ENCODE results near the gene RINL. TPM values are rescaled to one million over a fixed set of nuclear protein-coding genes. Genes with fewer than 3 reads are reported as not detected.

RINL gene
- total RNA-seq, 1 experiment from 2014 or later, result 1.3 TPM

DNA sequence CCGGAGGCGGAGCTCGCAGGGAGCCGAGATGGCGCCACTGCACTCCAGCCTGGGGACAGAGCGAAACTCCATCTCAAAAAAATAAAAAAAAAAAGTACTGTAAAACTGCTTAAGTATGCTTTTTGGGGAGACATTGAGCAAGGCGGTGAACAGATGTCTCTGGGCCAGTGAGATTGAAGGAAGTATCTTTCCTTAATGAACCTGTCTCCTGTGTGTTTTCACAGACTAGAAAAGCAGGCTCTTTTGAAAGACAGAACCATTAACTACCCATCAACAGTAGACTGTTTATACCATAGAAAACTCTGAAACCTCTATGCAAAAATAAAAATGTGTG is 45.0 kb downstream of the RINL start:
- peak overlapping the region; percentile 97 for H3K27ac ChIP-seq (ENCODE audit: low read length)
- H3K4me1 ChIP-seq (ENCODE audit: control insufficient read depth, insufficient read depth, low read length), result peaks cover 74% of the 10 kb centered on the region
- no peaks in the 10 kb centered on the region for H3K27me3 ChIP-seq (ENCODE audit: control insufficient read depth, insufficient read depth, low read length)
- CTCF ChIA-PET, result interaction anchor here (0.6 to 1.5 kb wide), 6 partner anchors 57 to 691 kb away, joined by 3 to 5 read pairs (median 4); partner anchors contain the start of genes IFNL1, MRPS12 and SARS2
- ATAC-seq, result no peak
- intact Hi-C loops (cut with micrococcal nuclease; ENCODE audit: unreplicated experiment) (loop anchor here (5.0 to 10.0 kb wide), 2 partner anchors 101 to 318 kb away; no protein-coding TSS in a partner anchor), in situ Hi-C loops (cut with HindIII; ENCODE audit: low pct_unique_long_range_greater_than_20kb, low sequenced_read_pairs) (no loop called here)
- H3K4me3 ChIP-seq (ENCODE audit: low read depth in 2 of 2, low read length in 2 of 2), result no peak overlapping the region
- DNase-seq (ENCODE audit: low read depth, low spot score), result no peak
- peaks cover 22% of the 10 kb centered on the region for H3K36me3 ChIP-seq (ENCODE audit: control insufficient read depth, insufficient read depth, low read length)
- POLR2A ChIA-PET, result interaction anchor here (0.6 to 1.4 kb wide), 7 partner anchors 9 to 185 kb away, joined by 3 to 8 read pairs (median 5); no protein-coding TSS in a partner anchor
- no peaks in the 10 kb centered on the region for H3K9me3 ChIP-seq (ENCODE audit: control insufficient read depth, insufficient read depth, low read depth, low read length)
- no TSS peak for BruUV-seq (replicated peaks)
- TF ChIP-seq, protein P1, sequence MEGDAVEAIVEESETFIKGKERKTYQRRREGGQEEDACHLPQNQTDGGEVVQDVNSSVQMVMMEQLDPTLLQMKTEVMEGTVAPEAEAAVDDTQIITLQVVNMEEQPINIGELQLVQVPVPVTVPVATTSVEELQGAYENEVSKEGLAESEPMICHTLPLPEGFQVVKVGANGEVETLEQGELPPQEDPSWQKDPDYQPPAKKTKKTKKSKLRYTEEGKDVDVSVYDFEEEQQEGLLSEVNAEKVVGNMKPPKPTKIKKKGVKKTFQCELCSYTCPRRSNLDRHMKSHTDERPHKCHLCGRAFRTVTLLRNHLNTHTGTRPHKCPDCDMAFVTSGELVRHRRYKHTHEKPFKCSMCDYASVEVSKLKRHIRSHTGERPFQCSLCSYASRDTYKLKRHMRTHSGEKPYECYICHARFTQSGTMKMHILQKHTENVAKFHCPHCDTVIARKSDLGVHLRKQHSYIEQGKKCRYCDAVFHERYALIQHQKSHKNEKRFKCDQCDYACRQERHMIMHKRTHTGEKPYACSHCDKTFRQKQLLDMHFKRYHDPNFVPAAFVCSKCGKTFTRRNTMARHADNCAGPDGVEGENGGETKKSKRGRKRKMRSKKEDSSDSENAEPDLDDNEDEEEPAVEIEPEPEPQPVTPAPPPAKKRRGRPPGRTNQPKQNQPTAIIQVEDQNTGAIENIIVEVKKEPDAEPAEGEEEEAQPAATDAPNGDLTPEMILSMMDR (IDR thresholded peaks at IDR 0.05), result no peak
- TF ChIP-seq POLR2AphosphoS5 (IDR thresholded peaks at IDR 0.05; ENCODE audit: low read depth, low read length) (no peak), SIN3A (IDR thresholded peaks at IDR 0.05; ENCODE audit: borderline replicate concordance, insufficient read depth, low read depth, low read length) (no peak), TCF7L2 (IDR thresholded peaks at IDR 0.05; ENCODE audit: low read depth, low read length) (no peak)
- TF ChIP-seq, protein P2, sequence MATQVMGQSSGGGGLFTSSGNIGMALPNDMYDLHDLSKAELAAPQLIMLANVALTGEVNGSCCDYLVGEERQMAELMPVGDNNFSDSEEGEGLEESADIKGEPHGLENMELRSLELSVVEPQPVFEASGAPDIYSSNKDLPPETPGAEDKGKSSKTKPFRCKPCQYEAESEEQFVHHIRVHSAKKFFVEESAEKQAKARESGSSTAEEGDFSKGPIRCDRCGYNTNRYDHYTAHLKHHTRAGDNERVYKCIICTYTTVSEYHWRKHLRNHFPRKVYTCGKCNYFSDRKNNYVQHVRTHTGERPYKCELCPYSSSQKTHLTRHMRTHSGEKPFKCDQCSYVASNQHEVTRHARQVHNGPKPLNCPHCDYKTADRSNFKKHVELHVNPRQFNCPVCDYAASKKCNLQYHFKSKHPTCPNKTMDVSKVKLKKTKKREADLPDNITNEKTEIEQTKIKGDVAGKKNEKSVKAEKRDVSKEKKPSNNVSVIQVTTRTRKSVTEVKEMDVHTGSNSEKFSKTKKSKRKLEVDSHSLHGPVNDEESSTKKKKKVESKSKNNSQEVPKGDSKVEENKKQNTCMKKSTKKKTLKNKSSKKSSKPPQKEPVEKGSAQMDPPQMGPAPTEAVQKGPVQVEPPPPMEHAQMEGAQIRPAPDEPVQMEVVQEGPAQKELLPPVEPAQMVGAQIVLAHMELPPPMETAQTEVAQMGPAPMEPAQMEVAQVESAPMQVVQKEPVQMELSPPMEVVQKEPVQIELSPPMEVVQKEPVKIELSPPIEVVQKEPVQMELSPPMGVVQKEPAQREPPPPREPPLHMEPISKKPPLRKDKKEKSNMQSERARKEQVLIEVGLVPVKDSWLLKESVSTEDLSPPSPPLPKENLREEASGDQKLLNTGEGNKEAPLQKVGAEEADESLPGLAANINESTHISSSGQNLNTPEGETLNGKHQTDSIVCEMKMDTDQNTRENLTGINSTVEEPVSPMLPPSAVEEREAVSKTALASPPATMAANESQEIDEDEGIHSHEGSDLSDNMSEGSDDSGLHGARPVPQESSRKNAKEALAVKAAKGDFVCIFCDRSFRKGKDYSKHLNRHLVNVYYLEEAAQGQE (IDR thresholded peaks at IDR 0.05; ENCODE audit: insufficient read depth in 1 of 2, low read depth in 2 of 2, low read length in 1 of 2), result no peak

DNA sequence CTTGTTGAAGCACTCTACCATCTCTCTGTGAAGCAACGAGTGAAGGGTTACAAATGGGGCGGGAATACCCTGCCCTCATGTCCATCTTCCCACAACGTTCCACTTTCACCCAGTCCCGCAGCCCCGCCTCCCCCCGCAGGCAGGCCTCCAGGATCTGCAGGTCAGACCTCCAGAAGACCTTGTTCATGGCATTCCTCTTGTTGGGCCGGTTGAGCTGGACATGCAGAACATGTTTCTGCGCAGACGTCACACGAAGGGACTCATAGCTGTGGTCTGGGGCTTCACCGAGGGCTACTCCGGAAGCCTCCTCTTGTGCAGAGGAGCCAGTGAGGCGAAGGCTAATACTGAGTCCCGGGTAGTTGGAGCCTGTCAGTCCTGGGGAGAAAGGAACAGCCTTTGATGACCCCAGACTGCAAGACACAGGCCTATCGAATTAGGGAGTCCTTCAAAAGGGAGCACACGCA is 46.9 kb downstream of the RINL start:
- intact Hi-C loops (cut with micrococcal nuclease; ENCODE audit: unreplicated experiment), result loop anchor here (5.0 to 10.0 kb wide), 2 partner anchors 99 to 316 kb away; no protein-coding TSS in a partner anchor
- H3K9me3 ChIP-seq (ENCODE audit: control insufficient read depth, insufficient read depth, low read depth, low read length), result no peaks in the 10 kb centered on the region
- in situ Hi-C loops (cut with HindIII; ENCODE audit: low pct_unique_long_range_greater_than_20kb, low sequenced_read_pairs), result no loop called here
- ATAC-seq, result peak; percentile 59
- peak overlapping the region; percentile 51 to 78 for H3K4me3 ChIP-seq (ENCODE audit: low read depth in 2 of 2, low read length in 2 of 2)
- H3K4me1 ChIP-seq (ENCODE audit: control insufficient read depth, insufficient read depth, low read length), result peaks cover 55% of the 10 kb centered on the region
- CTCF ChIA-PET, result interaction anchor here (0.5 to 1.1 kb wide), 3 partner anchors 26 to 84 kb away, joined by 3 to 4 read pairs (median 3); no protein-coding TSS in a partner anchor
- TF ChIP-seq SIN3A (IDR thresholded peaks at IDR 0.05; ENCODE audit: borderline replicate concordance, insufficient read depth, low read depth, low read length), result no peak
- TF ChIP-seq, protein P2 (IDR thresholded peaks at IDR 0.05; ENCODE audit: insufficient read depth in 1 of 2, low read depth in 2 of 2, low read length in 1 of 2), result no peak
- no peak for TF ChIP-seq POLR2AphosphoS5 (IDR thresholded peaks at IDR 0.05; ENCODE audit: low read depth, low read length)
- TF ChIP-seq, protein P1 (IDR thresholded peaks at IDR 0.05), result no peak
- no peak for TF ChIP-seq TCF7L2 (IDR thresholded peaks at IDR 0.05; ENCODE audit: low read depth, low read length)
- POLR2A ChIA-PET, result interaction anchor here (0.5 to 2.2 kb wide), 9 partner anchors 9 to 476 kb away, joined by 3 to 17 read pairs (median 6); partner anchors contain the start of gene HNRNPL
- H3K27me3 ChIP-seq (ENCODE audit: control insufficient read depth, insufficient read depth, low read length), result no peaks in the 10 kb centered on the region
- H3K27ac ChIP-seq (ENCODE audit: low read length), result peak overlapping the region; percentile 97
- H3K36me3 ChIP-seq (ENCODE audit: control insufficient read depth, insufficient read depth, low read length), result peaks cover 15% of the 10 kb centered on the region
- DNase-seq (ENCODE audit: low read depth, low spot score), result no peak
- BruUV-seq (replicated peaks), result TSS peak; percentile 85
